DLD1 (cell line): Measurements from ENCODE around the gene FRMD4A.
"Not testable (repeated sequence)": the region's sequence is repeated elsewhere in the genome, so short reads cannot be mapped to it uniquely, and the experiment has no call there.

Experiments
- in situ Hi-C: cut with HindIII; loops from 2 replicates; pipeline ENCODE4 v1.10.0; 2017; ENCODE audit warnings: low sequenced_read_pairs

FRMD4A gene

DNA sequence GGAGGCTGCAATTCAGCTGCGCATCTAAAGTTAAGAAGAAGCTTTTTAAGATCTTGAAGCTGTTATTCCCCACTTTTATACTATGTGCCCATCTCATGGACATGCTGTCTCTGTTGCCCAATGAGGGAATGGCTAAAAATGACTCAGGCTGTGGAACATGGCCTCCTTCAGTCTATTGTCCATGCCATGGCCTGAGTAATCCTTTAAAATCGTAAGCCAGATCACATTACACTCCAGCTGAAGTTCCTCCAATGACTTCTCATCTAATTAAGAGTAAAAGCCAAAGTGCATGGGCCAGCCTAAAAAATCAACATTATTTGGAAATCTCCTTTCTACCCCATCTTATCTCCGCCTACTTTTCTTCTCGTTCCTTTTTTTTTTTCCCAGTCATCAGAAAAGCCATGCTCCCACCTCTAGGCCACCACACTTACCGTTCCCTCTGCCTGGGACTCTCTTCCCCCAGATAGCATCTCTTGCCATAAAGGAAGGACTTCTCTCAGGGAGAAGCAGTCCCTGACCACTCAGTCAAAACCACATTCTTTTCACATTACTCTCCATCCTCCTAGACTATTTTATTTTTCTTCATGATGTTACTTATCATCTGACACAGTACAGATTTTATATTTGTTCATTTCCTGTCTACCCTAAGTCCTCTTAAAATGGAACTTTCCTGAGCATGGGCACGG, 406.5 kb downstream of the FRMD4A start:
- in situ Hi-C loops, result no loop called here

DNA sequence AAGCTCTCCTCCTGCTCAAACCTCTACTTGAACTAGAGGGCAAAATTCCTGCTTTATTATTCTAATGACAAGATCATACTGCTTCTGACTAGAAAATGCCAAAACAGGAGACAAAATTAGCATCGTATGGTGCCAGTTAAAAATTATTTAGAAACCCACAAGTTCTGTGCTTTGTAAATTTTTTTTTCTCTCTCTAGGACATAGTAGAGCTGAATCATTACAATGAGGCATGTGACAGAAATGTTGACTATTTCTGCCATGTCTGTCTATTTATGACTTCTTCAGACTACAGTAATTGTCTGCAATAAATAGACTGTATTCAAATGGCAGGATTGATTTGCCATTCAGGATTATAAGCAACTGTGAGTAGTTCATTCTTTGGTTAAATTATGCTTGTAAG, 408.1 kb downstream of the FRMD4A start:
- in situ Hi-C loops, result no loop called here

DNA sequence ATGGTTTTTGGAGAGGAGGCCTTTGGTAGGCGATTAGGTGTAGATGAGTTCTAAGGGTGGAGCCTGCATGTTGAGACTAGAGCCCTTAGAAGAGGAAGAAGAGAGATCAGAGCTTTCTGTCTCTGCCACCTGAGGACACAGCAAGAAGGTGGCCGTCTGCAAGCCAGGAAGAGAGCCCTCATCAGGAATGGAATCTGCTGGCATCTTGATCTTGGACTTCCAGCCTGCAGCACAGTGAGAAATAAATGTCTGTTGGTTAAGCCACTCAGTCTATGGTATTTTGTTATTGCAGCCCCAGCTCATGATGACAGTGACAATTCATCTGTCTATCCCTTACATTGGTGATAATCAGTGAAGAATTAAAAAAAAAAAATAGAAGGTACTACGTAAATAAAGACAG, 408.8 kb downstream of the FRMD4A start:
- in situ Hi-C loops, result no loop called here

DNA sequence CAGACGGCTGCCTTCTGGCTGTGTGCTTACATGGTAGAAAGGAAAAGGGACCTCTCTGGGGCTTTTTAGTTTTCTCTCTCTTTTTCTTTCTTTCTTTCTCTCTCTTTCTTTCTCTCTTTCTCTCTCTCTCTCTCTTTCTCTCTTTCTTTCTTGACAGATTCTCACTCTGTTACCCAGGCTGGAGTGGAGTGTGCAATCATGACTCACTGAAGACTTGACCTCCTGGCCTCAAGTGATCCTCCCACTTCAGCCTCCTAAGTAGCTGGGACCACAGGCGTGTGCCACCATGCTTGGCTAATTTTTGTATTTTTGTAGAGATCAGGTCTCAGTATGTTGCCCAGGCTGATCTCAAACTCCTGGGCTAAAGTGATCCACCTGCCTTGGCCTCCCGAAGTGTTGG, 409.6 kb downstream of the FRMD4A start:
- in situ Hi-C loops, result not testable (repeated sequence)

DNA sequence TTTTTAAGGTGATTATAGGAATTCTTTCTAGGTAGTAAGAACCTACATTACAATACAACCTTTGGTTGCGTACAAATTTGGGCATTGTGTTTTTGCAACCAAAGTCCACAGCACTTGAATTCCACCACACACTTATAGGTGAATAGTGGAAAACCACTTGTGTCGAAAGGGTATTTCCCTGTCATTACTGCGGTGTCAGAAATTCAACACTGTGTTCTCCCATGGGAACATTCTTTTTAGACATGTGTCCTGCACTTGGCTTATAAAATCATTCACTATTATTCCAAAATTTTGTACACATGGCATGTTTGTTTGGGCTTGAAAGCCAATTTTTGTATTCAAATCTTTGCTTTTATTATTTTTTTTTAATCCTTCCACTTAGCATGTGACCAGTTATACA, 410.3 kb downstream of the FRMD4A start:
- in situ Hi-C loops, result no loop called here

DNA sequence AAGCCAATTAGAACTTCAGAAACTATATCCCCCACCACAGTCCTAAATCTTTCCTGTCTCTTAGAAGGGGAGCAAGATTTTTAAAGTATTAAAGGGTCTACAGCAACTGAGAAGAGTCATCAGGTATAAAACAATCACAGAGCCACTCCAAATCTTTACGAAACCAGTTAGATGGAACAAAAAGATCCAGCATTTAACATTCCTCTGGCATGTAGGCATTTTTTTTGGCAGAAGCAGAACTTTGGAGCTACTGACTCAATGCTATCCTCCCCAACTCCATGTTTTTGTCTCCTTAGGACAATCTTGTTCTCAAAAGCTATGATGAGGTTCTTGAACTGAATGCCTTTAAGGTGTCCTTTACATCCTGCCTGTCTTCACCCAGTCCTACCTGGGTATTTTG, 410.7 kb downstream of the FRMD4A start:
- in situ Hi-C loops, result no loop called here

DNA sequence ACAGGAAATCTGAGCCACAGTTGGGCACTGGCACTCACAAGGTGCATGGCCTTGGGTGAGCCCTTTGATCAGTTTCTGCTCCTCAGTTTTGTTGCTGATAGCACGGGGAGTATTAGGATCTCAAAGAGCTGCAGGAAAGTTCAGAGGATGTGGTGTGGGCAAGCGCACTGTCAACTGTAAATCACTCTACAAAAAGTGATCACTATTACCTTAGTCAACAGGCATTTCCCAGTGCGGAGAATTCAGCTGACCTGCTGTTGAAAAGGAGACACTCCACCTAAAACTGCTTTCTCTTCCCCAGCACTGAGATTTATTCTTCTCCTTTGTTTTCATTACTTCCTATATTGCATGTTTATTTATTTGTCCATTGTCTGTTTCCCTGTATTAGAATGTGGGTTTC, 412.9 kb downstream of the FRMD4A start:
- in situ Hi-C loops, result no loop called here

DNA sequence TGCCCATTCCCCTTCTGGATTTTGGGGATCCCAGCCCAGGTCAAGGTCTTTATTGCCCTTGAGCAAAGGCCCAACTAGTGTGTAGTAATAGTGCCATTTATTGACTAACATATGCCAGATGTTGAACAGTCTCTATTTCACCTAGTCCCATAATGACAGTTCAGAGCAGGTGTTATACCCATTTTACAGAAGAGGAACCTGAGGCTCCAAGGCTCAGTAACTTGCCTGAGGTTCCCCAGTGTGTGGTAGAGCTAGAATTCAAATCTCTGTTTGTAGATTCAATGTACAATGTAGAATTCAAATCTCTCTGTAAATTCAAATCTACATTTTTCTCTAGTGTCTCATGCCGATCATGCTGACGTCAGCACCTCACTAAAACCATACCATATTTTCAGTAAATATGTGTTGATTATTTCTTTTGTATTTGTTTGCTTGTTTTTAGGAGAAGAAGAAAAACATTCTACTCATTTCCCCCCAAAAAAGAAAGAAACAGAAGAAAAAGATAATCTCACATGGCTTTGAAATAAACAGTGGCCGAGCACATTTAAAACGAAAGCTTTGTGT, 414.3 kb downstream of the FRMD4A start:
- in situ Hi-C loops, result no loop called here

DNA sequence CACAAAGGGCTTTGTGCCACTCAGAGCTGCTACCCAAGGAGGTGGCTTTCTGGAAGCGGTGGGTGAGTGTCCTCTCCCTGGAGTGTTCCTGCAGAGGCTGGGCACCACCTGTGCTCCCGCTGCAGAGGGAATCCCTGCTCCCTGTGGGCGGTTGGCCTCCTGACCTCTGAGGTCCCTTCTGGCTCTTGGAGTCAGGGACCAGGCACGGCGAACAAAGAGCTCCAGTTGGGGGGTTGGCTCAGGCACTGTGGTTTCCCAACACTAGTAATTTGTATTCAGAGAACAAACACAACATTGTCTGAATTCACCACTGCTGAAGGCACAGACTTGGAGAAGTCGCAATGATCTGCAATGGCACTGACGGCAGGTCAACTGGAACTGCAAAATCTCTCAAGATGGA, 415.0 kb downstream of the FRMD4A start:
- in situ Hi-C loops, result no loop called here

DNA sequence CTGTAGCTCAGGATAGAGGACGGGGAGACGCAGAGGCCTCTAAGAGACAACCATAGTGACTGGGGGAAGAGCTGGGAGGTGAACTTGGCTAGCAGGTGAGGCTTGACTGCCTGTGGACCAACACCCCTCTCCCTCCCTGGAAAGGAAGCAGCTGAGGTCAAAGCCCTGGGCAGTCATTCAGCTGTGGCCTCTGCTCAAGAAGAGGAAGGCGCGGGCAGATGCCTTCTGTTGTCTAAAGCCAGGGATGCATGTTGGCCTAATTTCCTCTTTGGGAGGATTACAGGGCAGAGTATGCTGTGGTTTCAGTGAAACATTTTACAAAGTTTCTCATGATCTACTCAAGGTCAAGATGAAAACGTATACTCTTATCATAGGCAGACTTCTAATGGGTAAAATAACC, 416.8 kb downstream of the FRMD4A start:
- in situ Hi-C loops, result no loop called here

DNA sequence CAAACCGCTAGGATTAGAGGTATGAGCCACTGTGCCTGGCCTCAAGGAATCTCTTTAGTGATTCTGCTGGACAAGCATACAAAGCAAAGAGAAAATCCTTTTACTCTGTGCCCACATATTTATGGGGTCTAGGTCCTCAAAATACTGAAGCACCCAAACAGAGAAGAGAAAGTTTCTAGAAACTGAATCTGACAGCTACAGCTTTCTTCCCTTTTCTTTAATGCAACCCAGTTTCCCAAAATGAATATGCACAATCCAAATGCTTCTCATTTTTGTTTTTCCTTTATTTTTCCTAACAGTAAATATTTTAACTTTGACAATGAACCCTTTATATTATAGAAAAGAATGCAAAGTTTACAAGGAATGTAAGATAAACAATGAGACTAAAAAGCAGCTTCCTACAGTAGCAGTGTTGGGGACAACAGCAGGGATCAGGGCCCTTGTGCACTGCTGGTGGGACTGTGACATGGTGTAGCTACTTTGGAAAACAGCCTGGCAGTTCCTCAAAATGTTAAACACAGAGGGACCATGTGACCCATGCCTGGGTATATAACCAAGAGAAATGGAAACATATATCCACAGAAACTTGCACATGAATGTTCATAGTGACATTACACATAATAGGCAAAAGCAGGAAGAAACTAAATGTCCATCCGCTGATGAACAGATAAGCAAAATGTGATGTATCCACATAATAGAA, 418.8 kb downstream of the FRMD4A start:
- in situ Hi-C loops, result no loop called here

DNA sequence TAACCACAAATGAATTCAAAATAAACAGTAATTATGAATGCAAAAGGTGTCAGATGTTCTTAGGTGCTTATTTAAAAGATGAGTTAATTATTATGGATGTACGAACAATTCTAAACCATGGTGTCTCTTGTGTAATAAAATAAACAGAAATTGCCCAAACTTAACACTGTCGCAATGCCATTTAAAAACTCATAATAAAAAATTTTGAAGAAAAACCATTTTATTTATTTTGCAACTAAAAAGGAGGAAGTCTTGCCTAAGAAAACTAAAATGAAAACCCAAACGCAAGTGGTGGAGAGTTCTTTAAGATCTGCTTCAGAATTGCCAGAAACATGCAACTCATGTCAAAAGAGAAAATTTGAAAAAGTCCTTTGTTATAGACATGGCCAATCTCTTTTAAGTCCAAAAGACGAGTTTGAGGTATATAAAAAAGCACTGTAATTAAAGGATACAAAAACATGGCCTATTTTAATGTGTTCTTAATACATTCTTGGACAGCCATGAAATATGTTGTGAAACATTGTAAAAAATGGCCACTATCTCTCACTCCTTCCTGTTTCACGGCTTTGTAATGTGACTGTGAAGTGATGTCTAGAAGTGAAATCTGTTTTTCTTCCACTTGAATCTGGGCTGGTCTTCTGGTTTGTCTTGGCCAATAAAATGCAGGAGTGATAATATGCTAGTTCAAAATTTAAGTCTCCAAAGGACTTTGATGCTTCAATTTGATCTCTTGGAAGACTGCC, 421.0 kb downstream of the FRMD4A start:
- in situ Hi-C loops, result no loop called here

DNA sequence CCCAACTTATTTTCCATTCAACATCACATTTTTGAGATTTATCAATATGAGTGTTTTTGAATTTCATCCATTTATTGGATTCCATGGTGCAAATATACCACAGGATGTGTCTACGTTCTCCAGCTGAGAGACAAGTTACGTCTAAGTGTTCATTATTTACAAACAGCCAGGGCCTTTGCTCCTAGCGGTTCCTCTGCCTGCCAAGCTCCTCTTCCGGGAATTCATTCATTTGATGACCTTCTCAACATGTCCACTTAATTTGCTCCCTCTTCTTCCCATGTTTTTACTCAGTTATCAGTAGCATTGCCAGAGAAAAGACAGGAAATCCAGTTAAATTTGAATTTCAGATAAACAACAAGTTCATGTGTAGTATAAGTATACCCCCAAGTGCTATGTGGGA, 422.2 kb downstream of the FRMD4A start:
- in situ Hi-C loops, result no loop called here

DNA sequence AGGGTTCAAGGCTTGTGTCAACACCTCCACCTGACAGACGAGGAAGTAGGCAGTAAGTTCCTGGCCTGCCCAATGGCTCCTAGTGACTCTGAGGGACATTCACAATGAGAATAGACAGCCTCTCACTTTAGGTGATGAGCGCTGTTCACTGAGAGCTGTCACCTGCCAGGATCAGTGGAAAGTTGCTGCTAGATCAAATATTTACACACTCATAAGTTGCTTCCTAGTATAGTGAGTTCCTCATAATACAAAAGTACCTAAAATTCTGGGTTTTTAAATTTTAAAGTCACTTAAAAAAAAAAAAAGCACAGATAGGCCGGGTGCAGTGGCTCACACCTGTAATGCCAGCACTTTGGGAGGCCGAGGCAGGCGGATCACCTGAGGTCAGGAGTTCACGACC, 423.2 kb downstream of the FRMD4A start:
- in situ Hi-C loops, result no loop called here

DNA sequence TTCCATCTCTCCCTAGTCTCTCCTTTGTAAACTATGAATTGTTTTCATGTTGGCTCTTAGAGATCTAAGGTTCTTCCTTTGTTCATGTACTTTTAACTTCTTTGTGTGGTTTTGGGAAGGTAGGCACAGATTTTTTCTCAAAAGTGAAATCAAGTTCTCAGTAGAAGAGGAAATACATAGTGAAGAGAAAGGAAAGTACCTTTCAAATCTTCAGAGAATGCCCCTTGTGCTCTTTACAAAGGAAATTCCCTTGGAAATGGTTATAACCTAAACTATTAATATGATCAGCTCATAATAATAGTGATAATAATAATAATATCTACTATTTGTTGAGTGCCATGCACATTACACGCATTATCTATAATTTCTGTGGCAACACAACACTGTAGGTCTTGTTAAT, 425.4 kb downstream of the FRMD4A start:
- in situ Hi-C loops, result no loop called here

DNA sequence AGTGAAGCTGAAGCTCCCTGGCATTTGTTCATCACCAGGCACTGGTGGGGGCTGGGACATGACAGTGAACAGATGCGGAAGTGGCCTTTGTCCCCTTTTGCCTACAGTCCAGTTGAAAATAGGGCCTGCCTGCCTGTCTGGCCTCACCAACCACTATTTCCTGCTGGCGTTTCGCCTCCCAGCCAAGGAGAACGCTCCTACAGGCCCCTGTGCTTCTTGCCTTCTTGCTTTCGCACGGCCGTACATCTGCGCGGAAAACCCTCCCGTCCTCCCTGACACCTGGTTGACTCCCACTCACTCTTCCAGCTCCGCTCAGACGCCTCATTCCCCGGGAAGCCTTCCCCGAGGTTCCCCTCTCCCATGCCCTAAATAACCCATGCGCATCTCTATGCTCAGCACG, 426.7 kb downstream of the FRMD4A start:
- in situ Hi-C loops, result no loop called here

DNA sequence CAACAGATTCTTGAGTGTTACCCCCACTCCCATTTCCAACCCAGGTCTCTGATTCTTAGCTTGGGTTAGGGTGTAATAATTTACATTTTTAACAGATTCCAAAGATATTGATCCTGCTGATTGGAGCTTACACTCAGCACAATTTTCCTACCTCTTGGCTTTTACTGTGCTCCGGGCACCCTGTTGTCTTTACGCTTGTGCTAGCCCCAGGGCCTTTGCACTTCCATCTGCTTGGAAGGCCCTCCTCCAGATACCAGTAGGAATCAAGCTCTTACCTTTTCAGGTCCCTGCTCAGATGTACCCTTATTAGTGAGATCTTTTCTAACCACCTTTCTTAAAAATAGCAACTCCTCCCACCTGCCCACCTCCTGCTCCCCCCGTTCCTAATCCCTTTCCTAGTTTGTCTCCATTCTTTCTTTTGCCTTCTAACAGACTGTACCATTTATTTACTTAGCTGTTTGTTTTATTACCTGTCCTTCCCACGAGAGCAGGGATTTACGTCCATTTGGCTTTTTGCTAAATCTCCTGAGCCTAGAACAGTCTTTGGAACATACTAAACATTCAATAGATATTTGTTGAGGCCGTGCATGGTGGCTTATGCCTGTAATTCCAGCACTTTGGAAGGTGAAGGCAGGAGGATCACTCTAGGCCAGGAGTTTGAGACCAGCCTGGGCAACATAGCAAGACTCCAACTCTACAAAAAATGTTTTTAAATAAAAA, 427.7 kb downstream of the FRMD4A start:
- in situ Hi-C loops, result no loop called here

DNA sequence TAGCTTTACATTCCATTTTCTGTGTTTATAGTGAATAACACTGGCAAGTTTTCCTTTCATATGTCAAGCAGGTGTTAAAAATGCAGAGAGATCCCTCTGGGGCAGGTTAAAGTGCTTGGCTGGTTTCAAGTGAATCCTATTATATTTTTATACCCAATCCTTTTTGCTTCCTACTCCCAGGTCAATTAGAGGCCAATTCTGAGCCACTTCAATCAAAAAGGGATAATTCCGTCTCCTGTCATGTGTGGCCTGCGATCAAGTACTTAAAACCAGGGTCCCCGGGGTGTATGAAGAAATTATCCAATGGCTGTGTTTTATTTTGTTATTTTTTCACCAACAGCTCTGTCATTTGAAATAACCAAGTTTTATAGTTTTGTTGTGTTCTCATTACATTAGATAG, 430.8 kb downstream of the FRMD4A start:
- in situ Hi-C loops, result no loop called here

DNA sequence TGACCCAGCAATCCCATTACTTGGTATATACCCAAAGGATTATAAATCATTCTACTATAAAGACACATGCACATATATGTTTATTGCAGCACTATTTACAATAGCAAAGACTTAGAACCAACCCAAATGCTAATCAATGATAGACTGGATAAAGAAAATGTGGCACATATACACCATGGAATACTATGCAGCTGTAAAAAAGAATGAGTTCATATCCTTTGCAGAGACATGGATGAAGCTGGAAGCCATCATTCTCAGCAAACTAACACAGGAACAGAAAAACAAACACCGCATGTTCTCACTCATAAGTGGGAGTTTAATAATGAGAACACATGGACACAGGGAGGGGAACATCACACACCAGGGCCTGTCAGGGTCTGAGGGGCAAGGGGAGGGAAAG, 434.6 kb downstream of the FRMD4A start:
- in situ Hi-C loops, result not testable (repeated sequence)

DNA sequence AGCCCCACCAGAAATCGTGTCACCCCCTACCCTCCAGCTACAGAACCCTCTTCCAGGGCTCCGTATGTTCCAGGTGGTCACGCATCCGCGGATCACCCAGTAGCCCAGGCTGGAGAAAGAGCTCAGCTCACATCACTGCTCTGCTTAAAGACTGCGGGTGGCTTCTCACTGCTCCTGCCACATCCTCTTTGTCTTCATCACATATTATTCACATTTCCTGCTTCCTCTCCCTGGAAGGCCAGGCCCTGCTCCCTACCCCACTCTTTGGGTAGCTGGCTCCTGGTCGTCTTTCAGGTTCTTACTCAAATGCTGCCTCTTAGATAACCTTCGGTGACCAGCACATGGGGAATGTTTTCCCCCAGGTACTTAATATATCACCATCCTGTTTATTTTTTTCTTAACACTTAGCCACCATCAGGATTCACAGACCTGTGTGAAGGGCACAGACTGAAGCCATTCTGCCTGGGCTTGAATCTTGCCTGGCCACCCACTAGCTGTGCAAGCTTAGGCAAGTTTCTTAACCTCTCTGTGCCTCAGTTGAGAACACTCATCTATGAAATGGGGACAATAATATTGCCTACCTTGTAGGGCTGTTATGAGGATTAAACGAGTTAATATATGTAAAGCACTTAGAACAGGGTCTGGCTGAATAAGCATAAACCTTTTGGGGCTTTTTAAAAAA, 436.2 kb downstream of the FRMD4A start:
- in situ Hi-C loops, result no loop called here

DNA sequence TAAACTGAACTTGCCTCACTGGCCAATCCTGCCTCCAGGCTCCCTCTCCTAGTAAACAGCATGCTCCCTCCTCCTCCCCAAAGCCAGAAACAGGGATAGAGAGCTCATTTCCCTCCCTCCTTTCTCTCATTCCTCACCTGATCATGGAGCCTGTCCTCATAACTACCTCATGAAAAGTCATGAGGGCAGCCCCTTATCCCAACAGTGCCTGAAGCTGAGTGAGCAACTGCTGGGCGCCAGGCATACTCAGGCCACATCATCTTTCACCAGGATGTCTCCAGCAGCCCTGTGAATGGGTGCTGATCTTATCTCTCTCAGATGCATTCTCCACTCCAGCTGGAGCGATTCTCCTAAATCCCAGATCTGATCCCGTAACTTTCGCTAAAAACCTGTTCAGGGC, 436.8 kb downstream of the FRMD4A start:
- in situ Hi-C loops, result no loop called here
